BJ (cell line): Measurements from ENCODE around the gene RNF168. TPM values are rescaled to one million over a fixed set of nuclear protein-coding genes. Genes with fewer than 3 reads are reported as not detected.

Experiments
- CTCF ChIA-PET: fragments of 350-600 bp; formaldehyde crosslinking; extraction: SDS; loops from one replicate; lab custom pipeline; 2021; ENCODE audit warnings: antibody characterized with exemption, inconsistent platforms; lab: Yijun Ruan, JAX
- POLR2A ChIA-PET: fragments of 300-600 bp; sonication (Branson Sonifier 250); formaldehyde crosslinking; extraction: SDS; loops from one replicate; lab custom pipeline; 2021; ENCODE audit warnings: antibody characterized with exemption; lab: Charles Lee
- DNase-seq: peaks from one replicate; pipeline ENCODE4 v3.0.0-alpha.2; 2011; ENCODE audit warnings: low read depth
- H3K27me3 ChIP-seq: 2 replicates; pipeline ENCODE4 v1.6.0; 2011; ENCODE audit warnings: low read length; ENCODE audit not compliant: control insufficient read depth, insufficient read depth
- H3K36me3 ChIP-seq: 2 replicates; pipeline ENCODE4 v1.5.1; 2011; ENCODE audit warnings: low read length; ENCODE audit not compliant: control insufficient read depth, insufficient read depth
- H3K4me3 ChIP-seq: 2 replicates; pipeline ENCODE4 v1.5.1; 2011; ENCODE audit warnings: low read depth, mild to moderate bottlenecking, control low read depth, low read length
- CTCF ChIP-seq: IDR thresholded peaks from 2 replicates; pipeline ENCODE4 v1.5.1; 2011; ENCODE audit warnings: low read depth, mild to moderate bottlenecking, control low read depth, inconsistent platforms, low read length, moderate library complexity; ENCODE audit not compliant: insufficient read depth
- polyA plus RNA-seq: library from polyadenylated mRNA; depleted of rRNA; stranded (reverse); fragments of >200 nt; gene quantifications from 2 replicates; pipeline ENCODE4 v1.2.3, GENCODE V29; 2011

RNF168 gene
- polyA plus RNA-seq, 1 experiment, result 2.4 TPM

GRCh38 chr3:196492080-196492479, 11.5 kb downstream of the RNF168 start:
- peaks cover 3% of the 10 kb centered on the region for H3K36me3 ChIP-seq
- H3K27me3 ChIP-seq, result no peaks in the 10 kb centered on the region
- no peak for TF ChIP-seq CTCF
- ChIA-PET CTCF (interaction anchor here (0.8 kb wide), 1 partner anchor 343 kb away, joined by 3 read pairs; no protein-coding TSS in a partner anchor), POLR2A (no interaction called here)
- DNase-seq, result no peak
- no peak overlapping the region for H3K4me3 ChIP-seq

- ChIA-PET POLR2A (no interaction called here), CTCF (no interaction called here)
- no peak for TF ChIP-seq CTCF
Observed at GRCh38 chr3:196489747-196490146, 13.8 kb downstream of the RNF168 start.

GRCh38 chr3:196486263-196486662, 17.3 kb downstream of the RNF168 start:
- ChIA-PET CTCF (interaction anchor here (0.6 to 1.1 kb wide), 4 partner anchors 15 to 168 kb away, joined by 3 to 5 read pairs (median 4); partner anchors contain the start of gene DYNLT2B), POLR2A (interaction anchor here (0.5 kb wide), 1 partner anchor 95 kb away, joined by 19 read pairs; no protein-coding TSS in a partner anchor)
- no peak for DNase-seq
- Histone ChIP-seq H3K4me3 (no peak overlapping the region), H3K27me3 (no peaks in the 10 kb centered on the region), H3K36me3 (peaks cover 10% of the 10 kb centered on the region)
- peak; percentile 37; the same call in 1 of the 2 replicates for TF ChIP-seq CTCF

More at GRCh38 chr3:196489747-196490146, 13.8 kb downstream of the RNF168 start:
- H3K27me3 ChIP-seq, result no peaks in the 10 kb centered on the region
- no peak overlapping the region for H3K4me3 ChIP-seq
- peaks cover 6% of the 10 kb centered on the region; the same call in 1 of the 2 replicates for H3K36me3 ChIP-seq
- DNase-seq, result no peak

- H3K27me3 ChIP-seq, result no peaks in the 10 kb centered on the region
- H3K36me3 ChIP-seq, result peaks cover 5% of the 10 kb centered on the region
- no peak for DNase-seq
- H3K4me3 ChIP-seq, result no peak overlapping the region
- no peak for TF ChIP-seq CTCF
- POLR2A ChIA-PET, result interaction anchor here (0.6 kb wide), 1 partner anchor 23 kb away, joined by 5 read pairs; no protein-coding TSS in a partner anchor
- CTCF ChIA-PET, result interaction anchor here (0.9 kb wide), 1 partner anchor 51 kb away, joined by 4 read pairs; no protein-coding TSS in a partner anchor
Observed at GRCh38 chr3:196477678-196478077, 25.9 kb downstream of the RNF168 start.

GRCh38 chr3:196472286-196472685, 31.3 kb downstream of the RNF168 start:
- Histone ChIP-seq H3K27me3 (no peaks in the 10 kb centered on the region), H3K4me3 (no peak overlapping the region), H3K36me3 (peaks cover 6% of the 10 kb centered on the region; the same call in 1 of the 2 replicates)
- no peak for DNase-seq
- ChIA-PET CTCF (no interaction called here), POLR2A (no interaction called here)
- TF ChIP-seq CTCF, result no peak
